ENCODE results near the gene PCED1B.

- TF ChIP-seq CTCF (IDR thresholded peaks at IDR 0.05) (no peak), POLR2A (IDR thresholded peaks at IDR 0.05) (no peak)
These were observed 27.1 kb upstream of the PCED1B start for GRCh38 chr12:47052274-47052673.
